Peyer's patch (tissue), 4 donors: ENCODE measurements around the gene CFAP70.
"Not testable (repeated sequence)": the region's sequence is repeated elsewhere in the genome, so short reads cannot be mapped to it uniquely, and the experiment has no call there.

Source experiments
- POLR2A ChIP-seq, 2 donors: fragments of 450-650 bp; IDR thresholded peaks; one replicate each; pipeline ENCODE4 v1.5.1; 2017; ENCODE audit warnings: antibody characterized with exemption in 2 of 2, mild to moderate bottlenecking in 2 of 2, moderate library complexity in 2 of 2
- TF ChIP-seq, protein P1 (sequence below), 6 experiments: fragments of 450-650 bp in 4 of 6; fragments of 200-600 bp in 2 of 6; sonication (generic) in 1 of 6; IDR thresholded peaks; one replicate each; pipeline ENCODE4 v1.5.1; 2017 to 2019; ENCODE audit warnings: antibody characterized with exemption in 6 of 6, mild to moderate bottlenecking in 3 of 6, moderate library complexity in 1 of 6

DNA sequence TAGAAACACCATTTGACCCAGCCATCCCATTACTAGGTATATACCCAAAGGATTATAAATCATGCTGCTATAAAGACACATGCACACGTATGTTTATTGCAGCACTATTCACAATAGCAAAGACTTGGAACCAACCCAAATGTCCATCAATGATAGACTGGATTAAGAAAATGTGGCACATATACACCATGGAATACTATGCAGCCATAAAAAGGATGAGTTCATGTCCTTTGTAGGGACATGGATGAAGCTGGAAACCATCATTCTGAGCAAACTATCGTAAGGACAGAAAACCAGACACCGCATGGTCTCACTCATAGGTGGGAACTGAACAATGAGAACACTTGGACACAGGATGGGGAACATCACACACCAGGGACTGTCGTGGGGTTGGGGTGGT lies 35.7 kb upstream of the CFAP70 start:
- TF ChIP-seq, protein P1, sequence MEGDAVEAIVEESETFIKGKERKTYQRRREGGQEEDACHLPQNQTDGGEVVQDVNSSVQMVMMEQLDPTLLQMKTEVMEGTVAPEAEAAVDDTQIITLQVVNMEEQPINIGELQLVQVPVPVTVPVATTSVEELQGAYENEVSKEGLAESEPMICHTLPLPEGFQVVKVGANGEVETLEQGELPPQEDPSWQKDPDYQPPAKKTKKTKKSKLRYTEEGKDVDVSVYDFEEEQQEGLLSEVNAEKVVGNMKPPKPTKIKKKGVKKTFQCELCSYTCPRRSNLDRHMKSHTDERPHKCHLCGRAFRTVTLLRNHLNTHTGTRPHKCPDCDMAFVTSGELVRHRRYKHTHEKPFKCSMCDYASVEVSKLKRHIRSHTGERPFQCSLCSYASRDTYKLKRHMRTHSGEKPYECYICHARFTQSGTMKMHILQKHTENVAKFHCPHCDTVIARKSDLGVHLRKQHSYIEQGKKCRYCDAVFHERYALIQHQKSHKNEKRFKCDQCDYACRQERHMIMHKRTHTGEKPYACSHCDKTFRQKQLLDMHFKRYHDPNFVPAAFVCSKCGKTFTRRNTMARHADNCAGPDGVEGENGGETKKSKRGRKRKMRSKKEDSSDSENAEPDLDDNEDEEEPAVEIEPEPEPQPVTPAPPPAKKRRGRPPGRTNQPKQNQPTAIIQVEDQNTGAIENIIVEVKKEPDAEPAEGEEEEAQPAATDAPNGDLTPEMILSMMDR (IDR thresholded peaks at IDR 0.05): not testable (repeated sequence)
- TF ChIP-seq POLR2A (IDR thresholded peaks at IDR 0.05): not testable (repeated sequence)
